Ovary (tissue), 9 donors: Measurements from ENCODE around the gene SEC31B. TPM values are rescaled to one million over a fixed set of nuclear protein-coding genes. Genes with fewer than 3 reads are reported as not detected.
A peak's percentile ranks its signal among the peaks of the same experiment; 100 is the strongest.

ENCODE experiments used
- DNase-seq, 5 donors: peaks; one replicate each; pipeline ENCODE4 v3.0.0-alpha.2; 2019 to 2020
- H3K27ac ChIP-seq, 2 donors: fragments of 200-600 bp; one replicate each; pipeline versions ENCODE4 v1.5.1 to v1.8.0; 2019 to 2022
- H3K27me3 ChIP-seq: fragments of 200-600 bp; one replicate; pipeline ENCODE4 v1.8.0; 2022
- H3K36me3 ChIP-seq: fragments of 200-600 bp; sonication (generic); one replicate; pipeline ENCODE4 v1.5.1; 2019
- H3K4me1 ChIP-seq: one replicate; pipeline ENCODE4 v1.8.1; 2013; ENCODE audit warnings: mild to moderate bottlenecking, moderate library complexity; ENCODE audit not compliant: insufficient read depth
- H3K4me3 ChIP-seq: fragments of 200-600 bp; sonication (generic); one replicate; pipeline ENCODE4 v1.5.1; 2017
- H3K9me3 ChIP-seq, 2 donors: fragments of 200-600 bp in 1 of 2; sonication (generic) in 1 of 2; one replicate each; pipeline versions ENCODE4 v1.5.1 to v1.8.1; 2013 to 2019; ENCODE audit warnings: mild to moderate bottlenecking in 1 of 2, moderate library complexity in 1 of 2
- CTCF ChIP-seq, 3 donors: fragments of 450-650 bp in 2 of 3; fragments of 200-600 bp in 1 of 3; IDR thresholded peaks; one replicate each; pipeline versions ENCODE4 v1.5.1 to v1.8.0; 2016 to 2022; ENCODE audit warnings: antibody characterized with exemption in 3 of 3, mild to moderate bottlenecking in 1 of 3
- EP300 ChIP-seq: sonication (generic); formaldehyde crosslinking; IDR thresholded peaks from one replicate; pipeline ENCODE4 v1.6.1; 2017; ENCODE audit warnings: antibody characterized with exemption
- POLR2A ChIP-seq: fragments of 450-650 bp; IDR thresholded peaks from one replicate; pipeline ENCODE4 v1.6.1; 2017; ENCODE audit warnings: antibody characterized with exemption, mild to moderate bottlenecking, moderate library complexity
- WGBS, 3 donors: extraction: QIAGEN DNeasy Blood & Tissue Kit in 1 of 3; methylation state at CpG; one replicate each; pipeline versions ENCODE4 v1.1.5 to v1.1.7; 2013 to 2017; 5-methylcytosine and 5-hydroxymethylcytosine counted together
- intact Hi-C, 4 donors: fragments of 100-400 bp; cut with DNase I; formaldehyde crosslinking; loops; one replicate each; pipeline versions ENCODE4 v1.11.0 to v1.15.1; 2022 to 2023
- polyA plus RNA-seq, 2 donors: library from polyadenylated mRNA; stranded (reverse); fragments of 200-250 nt in 1 of 2; fragments of 350-450 nt in 1 of 2; fragmentation: Illumina TruSeq in 1 of 2; extraction: RNeasy Lipid Tissue Mini Kit (QIAGEN cat#74804) in 1 of 2; gene quantifications; one replicate each; pipeline ENCODE4 v1.2.3, GENCODE V29; 2013 to 2014
- total RNA-seq, 7 donors: library from RNA; depleted of rRNA in 2 of 7; stranded (reverse); fragments of >200 nt in 2 of 7; fragmentation: NEBNext Ultra II Directional in 3 of 7; extraction: Animal tissue kit (Norgen Biotek cat#: 25700) in 3 of 7; gene quantifications; one replicate each; pipeline versions ENCODE4 v1.1.0 to v1.2.4, GENCODE V29; 2016 to 2023
- donor health status: DM: no; HTN: no; CAD: no; lungs with moderate emphysema.
- donor health status: DM: no; HTN: no; CAD: no.
- donor health status: Bipolar disorder and iron deficiency.
- donor health status: DM: yes; HTN: yes; CAD: no.
- donor health status: DM: no; HTN: no; CAD: no.
- donor health status: DM: yes; HTN: yes; CAD: no.

The SEC31B gene
- total and polyA plus RNA-seq, 9 donors: 6.1 to 14.1 (median 8.3) TPM

GRCh38 chr10:100566561-100566960, 46.9 kb upstream of the SEC31B start:
- Histone ChIP-seq H3K4me3 (no peak overlapping the region), H3K4me1 (peaks cover 10% of the 10 kb centered on the region), H3K9me3 (no peaks in the 10 kb centered on the region), H3K27ac (no peak overlapping the region), H3K27me3 (no peaks in the 10 kb centered on the region), H3K36me3 (no peaks in the 10 kb centered on the region)
- DNase-seq: no peak
- no peak for TF ChIP-seq POLR2A
- no peak for TF ChIP-seq CTCF (IDR thresholded peaks at IDR 0.05)
- TF ChIP-seq EP300: no peak
- WGBS, 3 donors: 39 to 60% (median 50%) methylated on average over 3 of the region's 3 CpGs
- intact Hi-C loops: loop anchor here in 1 of 4 donors (10.0 kb wide), 1 partner anchor 308 kb away; no protein-coding TSS in a partner anchor

GRCh38 chr10:100565206-100565985, 45.7 kb upstream of the SEC31B start:
- Histone ChIP-seq H3K27me3 (no peaks in the 10 kb centered on the region), H3K27ac (no peak overlapping the region), H3K9me3 (no peaks in the 10 kb centered on the region), H3K4me3 (no peak overlapping the region), H3K4me1 (peaks cover 10% of the 10 kb centered on the region), H3K36me3 (no peaks in the 10 kb centered on the region)
- 53 to 70% (median 59%) methylated on average over 9 of the region's 9 CpGs for WGBS, 3 donors
- DNase-seq: no peak
- intact Hi-C loops: loop anchor here in 1 of 4 donors (10.0 kb wide), 1 partner anchor 309 kb away; no protein-coding TSS in a partner anchor
- TF ChIP-seq POLR2A (no peak), EP300 (no peak), CTCF (IDR thresholded peaks at IDR 0.05) (no peak)

- intact Hi-C loops: loop anchor here in 2 of 4 donors (5.0 to 10.0 kb wide), 2 partner anchors 313 to 315 kb away; no protein-coding TSS in a partner anchor
- 2 to 5% (median 3%) methylated on average over 47 to 62 of the region's 62 CpGs for WGBS, 3 donors
- peak; percentile 49 to 79 (median 58) for DNase-seq
- no peaks in the 10 kb centered on the region for H3K9me3 ChIP-seq
- H3K4me3 ChIP-seq: no peak overlapping the region
- no peaks in the 10 kb centered on the region for H3K27me3 ChIP-seq
- peaks cover 10% of the 10 kb centered on the region for H3K4me1 ChIP-seq
- no peaks in the 10 kb centered on the region for H3K36me3 ChIP-seq
- TF ChIP-seq CTCF (IDR thresholded peaks at IDR 0.05): peak in 2 of 3 donors; percentile 52 to 75
- no peak for TF ChIP-seq POLR2A
- H3K27ac ChIP-seq: no peak overlapping the region
Observed at GRCh38 chr10:100562008-100562672, 42.5 kb upstream of the SEC31B start.

- Histone ChIP-seq H3K9me3 (no peaks in the 10 kb centered on the region), H3K4me1 (peaks cover 10% of the 10 kb centered on the region), H3K4me3 (no peak overlapping the region), H3K27ac (no peak overlapping the region), H3K27me3 (no peaks in the 10 kb centered on the region), H3K36me3 (no peaks in the 10 kb centered on the region)
- intact Hi-C loops: loop anchor here in 2 of 4 donors (5.0 to 10.0 kb wide), 2 partner anchors 314 to 316 kb away; no protein-coding TSS in a partner anchor
- 49 to 58% (median 51%) methylated on average over 2 of the region's 2 CpGs for WGBS, 3 donors
- TF ChIP-seq POLR2A: no peak
- no peak for TF ChIP-seq CTCF (IDR thresholded peaks at IDR 0.05)
- DNase-seq: no peak
Observed at GRCh38 chr10:100561005-100561404, 41.3 kb upstream of the SEC31B start.
